BE2C (cell line): ENCODE results near the gene NR1H4.

Source experiments
- DNase-seq: peaks from one replicate; pipeline ENCODE4 v3.0.0-alpha.2; 2020
- H3K27me3 ChIP-seq: fragments of 250-450 bp; sonication (Bioruptor Pico); 2 replicates; pipeline ENCODE4 v1.5.1; 2020; ENCODE audit warnings: mild to moderate bottlenecking
- H3K36me3 ChIP-seq: fragments of 250-450 bp; sonication (Bioruptor Pico); 2 replicates; pipeline ENCODE4 v1.5.1; 2020; ENCODE audit warnings: mild to moderate bottlenecking
- H3K4me1 ChIP-seq: fragments of 250-450 bp; sonication (Bioruptor Pico); 2 replicates; pipeline ENCODE4 v1.5.1; 2020
- H3K4me3 ChIP-seq: 2 replicates; pipeline ENCODE4 v1.5.1; 2011; ENCODE audit warnings: low read depth, low read length
- H3K9me3 ChIP-seq: fragments of 250-450 bp; sonication (Bioruptor Pico); 2 replicates; pipeline ENCODE4 v1.5.1; 2020
- TF ChIP-seq, protein P1 (sequence below): IDR thresholded peaks from 2 replicates; pipeline ENCODE4 v1.5.1; 2012; ENCODE audit warnings: mild to moderate bottlenecking, low read depth, low read length

The NR1H4 gene

GRCh38 chr12:100573292-100574186 lies 99.9 kb downstream of the NR1H4 start, which contains the start of gene GAS2L3:
TSS of gene GAS2L3 (plus strand) at chr12:100573684. CDS start at chr12:100594905, 21,221 bp downstream.
- Histone ChIP-seq H3K27me3 (no peaks in the 10 kb centered on the region), H3K4me3 (peak within 1 kb of the TSS; percentile 90), H3K36me3 (no peaks in the 10 kb centered on the region), H3K4me1 (peaks cover 6% of the 10 kb centered on the region; the same call in 1 of the 2 replicates), H3K9me3 (no peaks in the 10 kb centered on the region)
- TF ChIP-seq, protein P1, sequence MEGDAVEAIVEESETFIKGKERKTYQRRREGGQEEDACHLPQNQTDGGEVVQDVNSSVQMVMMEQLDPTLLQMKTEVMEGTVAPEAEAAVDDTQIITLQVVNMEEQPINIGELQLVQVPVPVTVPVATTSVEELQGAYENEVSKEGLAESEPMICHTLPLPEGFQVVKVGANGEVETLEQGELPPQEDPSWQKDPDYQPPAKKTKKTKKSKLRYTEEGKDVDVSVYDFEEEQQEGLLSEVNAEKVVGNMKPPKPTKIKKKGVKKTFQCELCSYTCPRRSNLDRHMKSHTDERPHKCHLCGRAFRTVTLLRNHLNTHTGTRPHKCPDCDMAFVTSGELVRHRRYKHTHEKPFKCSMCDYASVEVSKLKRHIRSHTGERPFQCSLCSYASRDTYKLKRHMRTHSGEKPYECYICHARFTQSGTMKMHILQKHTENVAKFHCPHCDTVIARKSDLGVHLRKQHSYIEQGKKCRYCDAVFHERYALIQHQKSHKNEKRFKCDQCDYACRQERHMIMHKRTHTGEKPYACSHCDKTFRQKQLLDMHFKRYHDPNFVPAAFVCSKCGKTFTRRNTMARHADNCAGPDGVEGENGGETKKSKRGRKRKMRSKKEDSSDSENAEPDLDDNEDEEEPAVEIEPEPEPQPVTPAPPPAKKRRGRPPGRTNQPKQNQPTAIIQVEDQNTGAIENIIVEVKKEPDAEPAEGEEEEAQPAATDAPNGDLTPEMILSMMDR = no peak
- DNase-seq = peak; percentile 95

DNA sequence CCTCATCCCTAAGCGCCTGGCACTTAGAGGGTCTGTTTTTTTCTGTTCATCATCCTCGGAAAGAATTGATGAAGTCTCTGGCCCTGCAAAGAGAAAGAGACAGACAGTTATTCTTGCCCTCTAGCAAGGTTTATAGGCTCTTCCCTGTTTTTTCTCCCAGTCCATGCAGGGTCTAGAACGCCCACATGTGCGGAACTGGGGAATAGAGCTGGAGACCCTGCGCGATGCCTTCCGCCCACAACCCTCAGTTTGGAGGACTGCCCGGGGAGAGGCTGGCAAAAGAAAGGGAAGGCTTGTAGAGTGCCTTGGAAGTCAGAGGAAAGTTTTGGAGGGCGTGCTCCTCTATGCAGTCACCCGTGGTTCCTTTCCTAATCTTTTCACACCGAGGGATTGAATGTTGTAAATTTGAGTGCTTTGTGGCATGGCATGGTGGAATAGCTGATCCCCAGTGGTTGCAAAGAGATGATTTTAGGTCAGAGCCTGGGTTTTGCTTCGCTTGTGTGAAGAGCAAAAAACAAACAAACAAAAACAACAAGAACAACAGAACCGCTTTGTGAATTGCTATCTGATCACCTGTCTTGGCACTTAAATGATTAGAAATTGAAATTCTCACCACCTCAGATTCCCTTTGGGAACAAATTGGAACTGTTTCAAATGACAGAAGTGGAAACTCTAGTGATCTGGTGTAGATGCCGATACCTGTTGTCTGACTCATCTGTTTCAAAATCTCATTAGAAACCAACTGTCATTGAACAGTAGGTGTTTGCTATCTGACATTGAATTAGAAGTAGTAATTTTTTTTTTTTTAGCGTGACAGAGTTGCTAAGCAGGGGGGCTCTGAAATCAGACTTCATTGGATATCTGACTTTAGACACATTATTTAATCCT lies 100.8 kb downstream of the NR1H4 start:
- peak overlapping the region; percentile 90 for H3K4me3 ChIP-seq
- TF ChIP-seq, protein P1 = no peak

DNA sequence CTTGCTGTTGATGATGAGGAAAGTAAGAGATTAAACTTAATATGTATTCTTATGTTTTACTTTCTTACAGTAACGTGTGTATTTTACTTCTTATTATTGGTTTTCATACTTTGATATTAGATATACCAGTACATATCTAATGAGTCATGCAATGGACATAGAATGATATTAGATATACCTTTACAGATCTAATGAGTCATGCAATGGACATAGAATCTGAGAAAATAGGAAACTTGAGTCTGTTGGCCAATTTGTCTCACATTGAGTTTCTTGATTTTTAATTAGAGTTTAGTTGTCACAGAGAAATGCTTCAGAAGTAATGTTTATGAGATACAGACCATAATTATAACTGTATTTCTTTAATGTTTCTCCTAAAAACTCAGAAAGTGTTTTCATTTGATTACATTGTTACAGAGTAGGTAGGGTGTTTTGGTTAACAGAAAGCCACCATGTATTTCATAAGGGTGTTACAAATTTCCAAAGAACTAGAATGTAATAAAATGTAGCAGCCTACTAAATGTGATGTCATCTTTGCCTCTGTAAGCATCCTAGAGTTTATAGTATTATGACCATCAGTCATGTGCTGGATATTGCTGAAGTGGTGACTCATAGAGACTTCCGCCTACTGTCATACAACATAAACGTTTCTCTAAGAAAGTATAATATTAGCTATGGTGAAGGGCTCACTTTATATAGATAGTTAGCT lies 102.8 kb downstream of the NR1H4 start:
- DNase-seq = no peak
- H3K4me1 ChIP-seq = peaks cover 10% of the 10 kb centered on the region; the same call in 1 of the 2 replicates
- TF ChIP-seq, protein P1 = no peak
- no peaks in the 10 kb centered on the region for H3K9me3 ChIP-seq
- no peak overlapping the region for H3K4me3 ChIP-seq
- no peaks in the 10 kb centered on the region for H3K27me3 ChIP-seq
- no peaks in the 10 kb centered on the region for H3K36me3 ChIP-seq

More for the DNA sequence above, 100.8 kb downstream of the NR1H4 start:
- no peaks in the 10 kb centered on the region for H3K27me3 ChIP-seq
- DNase-seq = peak; percentile 34
- no peaks in the 10 kb centered on the region for H3K36me3 ChIP-seq
- H3K4me1 ChIP-seq = peaks cover 6% of the 10 kb centered on the region; the same call in 1 of the 2 replicates
- H3K9me3 ChIP-seq = no peaks in the 10 kb centered on the region

- Histone ChIP-seq H3K9me3 (no peaks in the 10 kb centered on the region), H3K4me3 (no peak overlapping the region), H3K4me1 (peaks cover 10% of the 10 kb centered on the region; the same call in 1 of the 2 replicates), H3K36me3 (no peaks in the 10 kb centered on the region), H3K27me3 (no peaks in the 10 kb centered on the region)
- TF ChIP-seq, protein P1 = no peak
- DNase-seq = no peak
Measured at GRCh38 chr12:100578923-100579322, 105.3 kb downstream of the NR1H4 start.

DNA sequence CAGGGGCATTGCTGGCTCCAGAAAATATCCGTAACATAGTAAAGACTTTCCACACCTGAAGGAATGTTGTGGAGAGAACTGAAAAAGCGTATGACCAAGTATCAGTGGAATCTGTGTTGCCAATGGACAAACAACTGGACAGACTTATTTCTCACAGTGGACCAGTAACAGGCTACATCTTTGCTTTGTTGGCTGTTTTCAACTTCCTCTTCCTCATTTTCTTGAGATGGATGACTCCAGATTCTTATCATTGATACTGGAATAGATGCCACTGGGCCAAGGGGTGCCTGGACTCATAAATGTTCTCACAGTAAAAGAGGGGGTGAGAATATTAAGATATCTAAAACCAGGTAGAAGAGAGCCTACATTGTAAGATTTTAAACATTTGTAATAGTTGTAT lies 106.2 kb downstream of the NR1H4 start:
- peaks cover 10% of the 10 kb centered on the region; the same call in 1 of the 2 replicates for H3K4me1 ChIP-seq
- H3K27me3 ChIP-seq = no peaks in the 10 kb centered on the region
- no peaks in the 10 kb centered on the region for H3K9me3 ChIP-seq
- H3K36me3 ChIP-seq = no peaks in the 10 kb centered on the region
- no peak for DNase-seq
- TF ChIP-seq, protein P1 = no peak
- no peak overlapping the region for H3K4me3 ChIP-seq
